HG03469 (cell line): ENCODE results near the gene PFKFB1.

Source experiments
- ATAC-seq: cut with Tn5 transposase; IDR thresholded peaks from one replicate; pipeline ENCODE4 v1.9.1; 2021; ENCODE audit warnings: mild to moderate bottlenecking, moderate library complexity, moderate number of reproducible peaks; ENCODE audit not compliant: unreplicated experiment

The PFKFB1 gene

DNA sequence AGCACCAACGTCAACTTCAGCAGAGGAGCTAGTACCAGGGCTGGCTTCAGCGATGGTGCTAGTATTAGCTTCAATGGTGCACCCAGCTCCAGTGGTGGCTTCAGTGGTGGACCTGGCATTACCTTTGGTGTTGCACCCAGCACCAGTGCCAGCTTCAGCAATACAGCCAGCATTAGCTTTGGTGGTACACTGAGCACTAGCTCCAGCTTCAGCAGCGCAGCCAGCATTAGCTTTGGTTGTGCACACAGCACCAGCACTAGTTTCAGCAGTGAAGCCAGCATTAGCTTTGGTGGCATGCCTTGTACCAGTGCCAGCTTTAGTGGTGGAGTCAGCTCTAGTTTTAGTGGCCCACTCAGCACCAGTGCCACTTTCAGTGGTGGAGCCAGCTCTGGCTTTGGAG is 65.1 kb downstream of the PFKFB1 start:
- no peak for ATAC-seq

DNA sequence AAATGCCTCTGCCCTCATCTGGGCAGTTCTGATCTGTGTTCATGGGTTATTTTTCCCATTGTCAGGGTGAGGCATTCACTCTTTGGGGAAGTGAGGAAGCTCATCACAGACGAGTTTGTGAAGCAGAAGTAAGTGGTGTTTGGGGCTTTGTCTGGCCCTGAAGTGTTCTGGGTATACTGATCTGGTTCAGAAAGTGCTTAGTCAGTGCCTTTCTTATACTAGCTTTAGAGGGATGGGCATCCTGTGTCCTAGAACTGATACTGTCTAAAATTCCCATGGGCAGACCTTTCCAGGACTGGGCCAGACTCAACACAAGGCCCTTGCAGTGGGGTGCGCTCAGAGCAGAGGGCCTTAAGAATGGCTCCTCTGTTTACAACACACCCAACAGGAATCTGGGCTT is 67.0 kb downstream of the PFKFB1 start:
- no peak for ATAC-seq

DNA sequence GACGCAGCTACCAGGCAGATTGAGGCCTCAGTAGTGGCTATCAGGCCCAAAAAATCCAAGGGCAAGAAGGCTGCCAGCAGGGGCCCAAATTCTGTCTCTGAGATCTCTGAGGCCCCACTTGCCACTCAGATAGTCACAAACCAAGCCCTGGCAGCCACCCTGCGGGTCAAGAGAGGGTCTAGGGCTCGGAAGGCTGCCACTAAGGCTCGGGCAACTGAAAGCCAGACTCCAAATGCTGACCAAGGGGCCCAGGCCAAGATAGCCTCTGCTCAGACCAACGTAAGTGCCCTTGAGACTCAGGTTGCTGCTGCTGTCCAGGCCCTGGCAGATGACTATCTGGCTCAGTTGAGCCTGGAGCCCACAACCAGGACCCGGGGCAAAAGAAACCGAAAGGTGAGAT is 70.6 kb downstream of the PFKFB1 start:
- no peak for ATAC-seq

DNA sequence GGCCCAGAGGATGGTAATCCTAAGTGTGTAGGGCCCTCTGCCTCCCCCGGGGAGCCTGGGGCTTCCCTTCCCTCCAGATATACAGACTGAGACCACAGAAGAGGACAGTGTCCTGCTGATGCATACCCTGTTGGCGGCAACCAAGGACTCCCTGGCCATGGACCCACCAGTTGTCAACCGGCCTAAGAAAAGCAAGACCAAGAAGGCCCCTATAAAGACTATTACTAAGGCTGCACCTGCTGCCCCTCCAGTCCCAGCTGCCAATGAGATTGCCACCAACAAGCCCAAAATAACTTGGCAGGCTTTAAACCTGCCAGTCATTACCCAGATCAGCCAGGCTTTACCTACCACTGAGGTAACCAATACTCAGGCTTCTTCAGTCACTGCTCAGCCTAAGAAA is 71.4 kb downstream of the PFKFB1 start:
- ATAC-seq: no peak

DNA sequence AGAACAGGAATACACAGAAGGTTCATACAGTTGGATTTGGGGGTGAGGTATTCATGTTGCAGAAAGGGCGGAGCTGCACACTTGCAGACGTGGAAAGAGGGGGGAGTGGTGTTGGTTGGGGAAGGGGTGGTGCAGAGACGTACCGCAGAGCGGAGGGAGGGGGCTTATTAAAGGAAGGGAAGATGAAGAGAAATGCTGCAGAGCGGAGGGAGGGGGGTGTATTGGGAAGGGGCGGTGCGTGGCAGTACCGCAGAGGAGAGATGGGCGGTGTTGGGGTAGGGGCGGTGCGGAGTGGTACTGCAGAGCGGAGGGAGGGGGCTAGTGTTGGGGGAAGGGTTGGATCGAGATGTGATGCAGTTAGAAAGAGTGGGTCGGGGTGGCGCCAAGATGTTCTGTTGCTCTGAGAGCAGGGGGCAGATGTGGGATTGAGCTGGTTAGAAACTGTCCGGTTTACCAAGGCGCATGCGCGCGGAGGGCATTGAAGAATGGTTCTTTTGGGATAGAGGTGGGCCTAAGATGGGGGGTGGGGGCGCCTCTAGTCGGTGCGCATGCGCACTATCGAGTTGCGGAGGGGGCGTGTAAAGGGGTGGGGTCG is 72.5 kb downstream of the PFKFB1 start:
- ATAC-seq: no peak

DNA sequence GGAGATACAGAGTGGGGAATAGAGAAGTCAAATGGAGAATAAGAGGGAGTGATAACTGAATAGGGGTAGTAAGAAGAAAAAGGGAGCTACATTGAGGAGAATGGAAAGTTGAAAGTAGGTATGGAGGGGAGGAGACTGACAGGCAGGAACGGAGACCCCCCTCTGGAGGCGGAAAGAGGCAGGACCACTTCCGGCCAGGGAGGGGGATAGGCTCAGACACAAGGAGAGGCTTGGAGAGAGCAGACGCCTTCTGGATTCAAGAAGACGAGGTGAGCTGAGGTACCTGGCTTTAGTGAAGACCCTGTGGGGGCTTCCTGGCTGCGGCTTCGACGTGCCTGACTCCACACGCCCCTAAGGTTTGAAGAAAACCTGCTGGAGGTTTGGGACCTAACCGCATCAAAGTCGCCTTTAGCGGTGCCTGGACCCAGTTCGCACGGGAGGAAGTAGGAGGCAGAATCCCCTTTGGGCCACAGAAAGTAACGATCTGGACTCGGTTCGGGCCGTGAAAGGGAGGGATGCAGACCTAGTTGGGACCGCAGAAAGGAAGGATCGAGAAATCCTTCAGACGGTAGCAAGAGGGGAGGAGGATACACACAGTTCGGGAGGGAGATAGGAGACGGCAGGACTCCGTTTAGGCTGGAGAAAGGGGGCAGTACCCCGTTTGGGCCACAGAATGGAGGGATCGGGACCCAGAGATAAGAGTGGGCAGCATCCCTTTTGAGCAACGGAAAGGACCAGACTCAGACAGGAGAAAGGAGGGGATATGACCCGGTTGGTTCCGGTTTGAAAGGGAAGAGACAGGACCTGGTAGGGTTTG is 73.2 kb downstream of the PFKFB1 start, which contains the start of gene TRO:
Gene TRO, plus strand, starts transcription at position 215 of the 817 bp plus-strand sequence. CDS start 1,423 bp downstream, outside the sequence.
- ATAC-seq: no peak

DNA sequence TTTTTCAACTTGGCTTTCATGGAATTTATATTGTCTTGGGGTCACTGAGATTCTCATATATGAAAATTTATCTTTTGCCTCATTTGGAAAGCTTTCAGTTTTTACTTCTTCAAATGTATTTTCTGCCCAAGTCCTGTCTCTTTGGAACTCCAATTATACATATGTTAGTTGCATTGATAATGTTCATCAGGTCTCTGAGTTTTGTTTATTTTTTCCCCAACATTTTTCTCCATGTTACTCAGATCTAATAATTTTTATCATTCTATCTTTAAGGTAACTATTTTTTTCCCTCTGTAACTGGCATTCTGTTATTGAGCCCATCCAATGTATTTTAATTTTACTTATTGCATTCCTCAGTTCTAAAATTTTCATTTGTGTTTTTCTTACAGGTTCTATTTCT is 84.0 kb downstream of the PFKFB1 start:
- no peak for ATAC-seq

DNA sequence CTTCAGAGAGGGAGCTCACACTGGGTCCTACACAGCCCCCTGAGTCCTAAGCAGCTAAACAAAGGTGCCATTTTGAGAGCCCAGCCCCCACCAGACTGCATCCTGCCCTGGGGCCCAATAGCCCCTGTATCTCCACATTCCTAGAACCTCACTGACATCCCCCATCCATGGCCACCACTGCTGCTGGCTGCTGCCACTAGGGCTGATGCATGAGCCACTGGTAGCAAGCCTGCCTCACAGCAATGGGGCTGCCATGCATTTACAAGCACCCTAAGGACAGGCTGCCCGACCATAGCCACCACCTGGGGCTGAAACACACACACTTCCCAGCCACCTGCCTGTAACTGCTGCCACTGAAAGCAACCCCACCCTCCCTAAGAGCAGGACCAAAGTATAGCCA is 99.8 kb downstream of the PFKFB1 start:
- no peak for ATAC-seq

DNA sequence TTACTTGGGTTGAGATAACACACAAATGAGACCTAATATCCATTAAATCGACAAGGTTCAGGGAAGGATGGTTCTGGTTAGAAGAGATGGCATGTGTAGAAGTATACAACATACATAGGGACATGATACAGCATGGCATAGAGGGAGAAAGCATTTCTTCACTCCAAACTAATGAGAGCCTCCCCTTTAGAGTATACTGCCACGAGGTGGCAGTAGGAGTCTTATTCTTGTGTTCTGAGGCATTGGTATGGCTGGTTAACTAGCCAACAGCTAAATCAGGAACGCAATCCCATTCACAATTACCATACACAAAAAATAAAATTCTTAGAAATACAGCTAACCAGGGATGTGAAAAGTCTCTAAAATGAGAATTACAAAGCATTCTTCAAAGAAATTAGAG is 102.4 kb downstream of the PFKFB1 start:
- ATAC-seq: no peak

DNA sequence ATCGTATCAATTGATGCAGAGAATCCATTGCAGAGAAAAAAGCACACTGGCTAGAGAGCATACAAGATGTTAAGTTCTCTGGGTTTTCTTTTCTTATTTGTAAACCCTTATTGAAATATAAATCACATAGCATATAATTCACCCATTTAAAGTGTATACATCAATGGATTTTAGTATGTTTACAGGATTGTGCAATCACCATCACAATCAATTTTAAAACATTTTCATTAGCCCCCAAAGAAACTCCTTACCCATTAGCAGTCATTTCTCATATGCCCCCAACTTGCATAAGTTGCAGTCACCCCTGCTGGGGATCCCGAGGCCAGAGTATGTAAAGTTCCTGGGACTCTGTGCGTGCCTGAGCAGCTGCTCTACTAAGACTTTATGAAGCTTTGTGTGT is 108.2 kb downstream of the PFKFB1 start:
- ATAC-seq: no peak
